NCI-H1105 treated with DMSO at 0.1 percent for 48 hours (cell line): ENCODE measurements around the gene SARS1.
A peak's percentile ranks its signal among the peaks of the same experiment; 100 is the strongest.

Source experiments
- DNase-seq: peaks from one replicate; lab custom pipeline; 2025; lab: John Stamatoyannopoulos, UW

The SARS1 gene

DNA sequence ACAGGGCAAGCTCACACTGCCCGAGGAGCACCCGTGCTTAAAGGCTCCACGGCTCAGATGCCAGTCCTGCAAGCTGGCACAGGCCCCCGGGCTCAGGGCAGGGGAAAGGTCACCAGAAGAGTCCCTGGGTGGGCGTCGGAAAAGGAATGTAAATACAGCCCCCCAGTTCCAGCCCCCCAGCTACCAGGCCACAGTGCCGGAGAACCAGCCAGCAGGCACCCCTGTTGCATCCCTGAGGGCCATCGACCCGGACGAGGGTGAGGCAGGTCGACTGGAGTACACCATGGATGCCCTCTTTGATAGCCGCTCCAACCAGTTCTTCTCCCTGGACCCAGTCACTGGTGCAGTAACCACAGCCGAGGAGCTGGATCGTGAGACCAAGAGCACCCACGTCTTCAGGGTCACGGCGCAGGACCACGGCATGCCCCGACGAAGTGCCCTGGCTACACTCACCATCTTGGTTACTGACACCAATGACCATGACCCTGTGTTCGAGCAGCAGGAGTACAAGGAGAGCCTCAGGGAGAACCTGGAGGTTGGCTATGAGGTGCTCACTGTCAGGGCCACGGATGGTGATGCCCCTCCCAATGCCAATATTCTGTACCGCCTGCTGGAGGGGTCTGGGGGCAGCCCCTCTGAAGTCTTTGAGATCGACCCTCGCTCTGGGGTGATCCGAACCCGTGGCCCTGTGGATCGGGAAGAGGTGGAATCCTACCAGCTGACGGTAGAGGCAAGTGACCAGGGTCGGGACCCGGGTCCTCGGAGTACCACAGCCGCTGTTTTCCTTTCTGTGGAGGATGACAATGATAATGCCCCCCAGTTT is 36.9 kb downstream of the SARS1 start:
- no peak for DNase-seq

- no peak for DNase-seq
Measured at GRCh38 chr1:109251277-109252166, 37.8 kb downstream of the SARS1 start.

DNA sequence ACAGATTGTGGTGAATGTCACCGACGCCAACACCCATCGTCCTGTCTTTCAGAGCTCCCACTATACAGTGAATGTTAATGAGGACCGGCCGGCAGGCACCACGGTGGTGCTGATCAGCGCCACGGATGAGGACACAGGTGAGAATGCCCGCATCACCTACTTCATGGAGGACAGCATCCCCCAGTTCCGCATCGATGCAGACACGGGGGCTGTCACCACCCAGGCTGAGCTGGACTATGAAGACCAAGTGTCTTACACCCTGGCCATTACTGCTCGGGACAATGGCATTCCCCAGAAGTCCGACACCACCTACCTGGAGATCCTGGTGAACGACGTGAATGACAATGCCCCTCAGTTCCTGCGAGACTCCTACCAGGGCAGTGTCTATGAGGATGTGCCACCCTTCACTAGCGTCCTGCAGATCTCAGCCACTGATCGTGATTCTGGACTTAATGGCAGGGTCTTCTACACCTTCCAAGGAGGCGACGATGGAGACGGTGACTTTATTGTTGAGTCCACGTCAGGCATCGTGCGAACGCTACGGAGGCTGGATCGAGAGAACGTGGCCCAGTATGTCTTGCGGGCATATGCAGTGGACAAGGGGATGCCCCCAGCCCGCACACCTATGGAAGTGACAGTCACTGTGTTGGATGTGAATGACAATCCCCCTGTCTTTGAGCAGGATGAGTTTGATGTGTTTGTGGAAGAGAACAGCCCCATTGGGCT is 38.6 kb downstream of the SARS1 start:
- DNase-seq = no peak

GRCh38 chr1:109252893-109253802 is 39.4 kb downstream of the SARS1 start:
- peak; percentile 10 for DNase-seq

- DNase-seq = no peak
Measured at GRCh38 chr1:109253803-109254620, 40.3 kb downstream of the SARS1 start.

GRCh38 chr1:109254621-109255096 is 40.9 kb downstream of the SARS1 start:
- DNase-seq = no peak

- DNase-seq = no peak
Measured at GRCh38 chr1:109255097-109255651, 41.5 kb downstream of the SARS1 start.

DNA sequence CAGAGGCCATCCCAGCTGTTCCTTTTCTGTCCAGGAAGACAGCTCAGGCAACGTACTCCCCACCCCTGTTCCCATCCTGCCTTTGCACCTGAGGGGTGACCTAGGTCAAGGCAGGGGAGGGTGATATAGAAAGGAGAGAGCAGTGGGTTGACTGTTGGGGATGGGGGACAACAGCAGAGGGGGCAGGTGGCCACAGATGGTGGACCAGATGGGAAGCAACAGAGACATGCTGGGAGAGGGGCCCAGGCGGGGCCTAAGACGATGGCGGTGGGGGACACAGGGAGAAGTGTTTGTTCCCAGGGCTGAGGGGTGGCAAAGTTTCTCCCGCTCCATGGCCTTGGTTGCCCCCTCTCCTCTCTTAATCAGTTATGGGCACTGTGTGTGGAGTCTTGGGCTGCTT is 42.0 kb downstream of the SARS1 start:
- DNase-seq = no peak

- DNase-seq = no peak
Measured at GRCh38 chr1:109256085-109256484, 42.4 kb downstream of the SARS1 start.

GRCh38 chr1:109256971-109257681 is 43.4 kb downstream of the SARS1 start:
- DNase-seq = no peak

DNA sequence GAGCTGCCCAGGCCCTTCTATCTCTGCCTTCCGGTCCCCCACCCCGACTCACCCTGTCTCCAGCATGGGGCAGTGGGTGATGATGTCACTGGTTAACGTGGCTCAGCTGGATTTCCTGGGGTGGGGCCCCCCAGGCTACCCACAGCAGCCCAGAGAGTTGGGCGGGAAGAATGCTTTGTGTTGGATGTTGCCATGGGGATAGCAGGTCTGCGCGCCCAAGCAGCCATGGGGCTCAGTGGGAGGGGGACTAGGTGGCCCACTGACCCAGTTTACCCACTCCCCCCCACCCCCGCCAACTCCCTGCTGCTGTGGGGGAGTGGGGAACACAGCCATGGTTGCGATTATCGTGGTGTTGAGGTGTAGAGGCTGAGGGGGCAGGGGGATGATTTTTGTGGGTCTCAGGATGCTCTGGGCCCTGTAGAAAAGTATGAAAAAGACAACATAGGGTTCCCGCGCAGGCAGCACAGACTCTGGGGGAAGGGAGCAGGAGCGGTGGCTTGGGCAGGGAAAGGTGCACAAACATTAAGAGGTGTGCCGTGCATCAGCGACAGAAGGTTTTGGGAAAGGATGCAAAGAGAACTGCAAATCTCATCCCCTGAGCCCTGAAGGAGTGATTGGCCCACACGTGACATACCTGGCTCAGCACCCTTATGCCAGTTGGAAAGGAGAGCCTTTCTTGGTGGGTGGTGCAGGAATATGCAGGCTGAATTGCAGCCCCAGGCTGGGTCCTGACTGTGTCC is 44.1 kb downstream of the SARS1 start:
- DNase-seq = no peak

GRCh38 chr1:109258481-109259466 is 45.1 kb downstream of the SARS1 start:
- no peak for DNase-seq

DNA sequence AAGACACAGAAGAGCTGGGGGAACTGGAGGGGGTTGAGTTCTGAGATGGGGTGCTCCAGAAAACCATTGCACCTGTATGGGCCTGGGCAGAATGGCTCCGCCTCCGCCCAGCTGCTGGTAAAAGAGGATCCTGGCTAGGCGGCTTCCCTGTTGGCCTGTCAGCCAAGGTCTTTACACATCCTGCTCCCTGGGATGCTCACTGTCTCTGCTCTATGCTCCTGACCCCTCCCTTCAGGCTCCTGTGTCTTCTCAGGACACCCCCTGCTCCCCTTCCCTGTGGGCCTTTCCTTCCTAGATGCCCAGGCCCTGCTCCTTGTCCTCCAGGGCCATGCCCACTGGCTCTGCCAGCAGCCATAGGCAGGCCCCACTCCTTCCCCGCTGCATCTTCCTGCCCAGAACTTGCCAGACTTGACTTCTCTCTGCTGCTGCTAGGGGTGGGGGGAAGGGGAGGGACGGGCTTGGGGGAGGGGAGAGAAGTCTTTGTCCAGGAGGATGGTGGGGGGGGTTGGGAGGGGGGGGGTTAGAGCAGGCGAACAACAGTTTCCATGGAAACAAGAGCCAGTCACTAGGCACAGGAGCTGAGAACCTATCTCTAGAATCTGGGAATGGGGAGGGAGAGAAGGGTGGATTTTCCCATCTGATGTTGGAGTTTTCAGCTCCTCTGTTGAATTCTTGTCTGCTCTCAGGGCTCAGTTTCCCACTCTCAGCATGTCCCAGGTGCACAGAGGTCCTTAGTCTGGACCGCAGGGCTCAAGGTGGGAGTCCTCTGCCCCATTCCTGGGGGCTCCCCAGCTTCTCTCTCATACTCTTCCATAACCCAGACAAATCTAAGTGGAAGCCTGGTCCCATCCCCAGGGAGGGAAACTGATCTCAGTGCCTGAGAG is 46.2 kb downstream of the SARS1 start:
- DNase-seq = no peak

GRCh38 chr1:109261006-109261405 is 47.3 kb downstream of the SARS1 start:
- no peak for DNase-seq

- no peak for DNase-seq
Measured at GRCh38 chr1:109261578-109261977, 47.9 kb downstream of the SARS1 start.
